HG03460 (cell line): Measurements from ENCODE around the gene LASP1.
"Not testable (repeated sequence)": the region's sequence is repeated elsewhere in the genome, so short reads cannot be mapped to it uniquely, and the experiment has no call there.

Source experiments
- ATAC-seq: cut with Tn5 transposase; IDR thresholded peaks from one replicate; pipeline ENCODE4 v1.9.1; 2021; ENCODE audit not compliant: unreplicated experiment

The LASP1 gene

DNA sequence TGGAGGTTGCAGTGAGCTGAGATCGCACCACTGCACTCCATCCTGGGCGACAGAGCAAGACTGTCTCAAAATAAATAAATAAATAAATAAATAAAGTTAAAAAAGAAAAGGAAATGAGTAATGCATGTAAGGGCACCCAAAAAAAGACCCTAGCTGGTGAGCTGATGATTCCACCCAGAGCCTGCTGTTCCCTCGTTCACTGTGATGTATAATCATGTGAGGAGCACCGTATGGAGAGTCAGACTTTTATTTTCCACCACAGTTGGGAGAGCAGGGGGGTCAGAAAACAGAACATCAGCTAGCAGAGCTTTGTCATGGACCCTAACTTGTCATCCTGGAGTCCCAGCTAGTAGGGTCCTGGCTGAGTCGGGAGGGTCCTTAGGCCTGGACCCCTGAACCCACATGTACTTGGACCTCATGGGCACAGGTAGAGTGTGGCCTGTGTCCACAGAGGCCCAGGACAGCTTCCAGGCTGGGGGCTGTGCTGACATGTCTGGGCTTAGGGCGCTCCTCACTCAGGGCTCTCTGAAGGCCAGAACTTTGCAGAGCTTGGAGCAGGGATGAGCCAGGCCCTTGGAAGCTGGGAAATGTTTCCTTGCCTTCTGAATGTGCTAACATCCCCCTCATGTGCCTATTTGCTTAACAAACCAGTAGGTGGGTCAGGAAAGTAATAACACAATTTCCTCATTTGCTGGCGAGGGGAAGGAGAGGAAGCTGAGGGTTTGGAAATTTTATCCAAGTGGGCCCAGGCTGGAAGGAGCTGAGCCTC, 36.8 kb downstream of the LASP1 start:
- no peak for ATAC-seq

DNA sequence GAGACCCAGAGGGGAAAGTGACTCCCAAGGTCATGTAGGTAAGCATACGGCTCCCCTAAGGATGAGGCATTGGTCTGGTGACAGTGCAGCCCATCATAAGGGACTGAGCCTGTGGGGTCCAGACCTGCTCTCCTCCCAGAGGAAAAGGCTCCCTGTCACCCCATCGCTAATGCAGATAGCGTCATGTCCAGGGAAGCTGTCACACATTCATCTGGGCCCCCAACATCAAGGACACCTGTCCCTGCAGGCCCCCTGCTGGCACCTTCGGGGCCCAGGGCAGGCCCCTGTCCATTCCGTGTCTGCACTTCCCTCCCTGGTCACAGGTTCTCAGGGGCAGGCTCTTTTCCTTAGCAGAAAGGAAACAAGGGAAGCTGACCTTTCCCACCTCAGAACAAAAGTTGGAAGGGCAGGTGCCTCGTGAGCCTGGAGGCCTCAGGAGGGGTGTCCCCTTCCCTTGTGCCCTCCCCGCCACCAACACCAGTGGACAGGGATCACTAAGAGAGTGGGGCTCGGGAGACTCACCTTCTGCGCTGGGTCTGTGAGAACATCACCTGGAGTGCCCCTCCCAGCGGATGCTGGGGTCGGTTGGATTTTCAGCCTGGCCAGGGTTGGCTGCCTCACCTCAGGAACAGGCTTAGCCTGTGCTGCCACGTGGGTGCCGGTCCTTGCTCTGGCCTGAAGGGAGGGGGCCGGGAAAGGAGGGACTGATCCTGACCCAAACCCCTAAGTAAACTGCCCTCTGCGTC, 38.2 kb downstream of the LASP1 start:
- ATAC-seq, result no peak

DNA sequence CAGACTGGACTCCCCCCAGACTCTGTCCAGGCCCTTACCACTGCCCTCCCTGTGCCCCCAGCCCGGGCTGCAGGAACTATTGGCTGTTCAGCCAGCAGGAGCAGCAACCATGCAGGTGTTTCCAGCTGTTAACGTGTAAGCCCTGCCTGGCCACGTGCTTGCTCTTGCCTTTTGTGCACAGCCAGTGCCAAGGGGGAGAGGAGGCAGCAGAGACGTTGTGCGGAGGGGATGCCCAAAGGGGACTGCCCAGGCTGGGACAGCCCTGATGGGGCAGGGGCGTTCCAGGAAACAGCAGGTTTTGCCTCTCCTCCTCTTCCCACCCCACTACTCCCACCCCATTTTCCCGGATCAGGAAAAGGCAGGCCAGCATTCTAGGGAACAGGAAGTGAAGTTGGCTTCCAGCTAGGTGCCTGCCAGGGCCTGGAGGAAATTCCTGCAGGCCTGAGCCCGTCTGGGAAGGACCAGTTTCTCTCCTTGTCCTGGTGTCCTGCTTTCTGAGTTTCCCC, 38.9 kb downstream of the LASP1 start:
- ATAC-seq, result no peak

DNA sequence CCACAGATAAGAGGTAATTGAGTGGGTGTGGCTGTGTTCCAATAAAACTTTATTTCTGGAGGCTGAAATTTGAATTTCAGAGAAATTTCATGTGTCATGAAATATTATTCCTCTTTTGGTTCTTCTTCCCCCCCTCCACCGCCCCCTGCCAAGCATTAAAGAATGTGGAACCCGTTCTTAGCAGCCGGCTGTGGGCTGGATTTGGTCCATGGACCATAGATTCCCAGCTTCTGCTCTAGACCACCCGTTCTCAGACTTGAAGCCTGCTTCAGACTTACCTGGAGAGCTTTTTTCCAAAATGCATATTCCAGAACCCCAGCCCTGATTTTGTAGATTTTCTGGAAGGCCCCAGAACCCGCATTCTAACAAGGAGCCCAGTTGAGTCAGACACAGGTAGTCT, 40.5 kb downstream of the LASP1 start:
- ATAC-seq, result no peak

DNA sequence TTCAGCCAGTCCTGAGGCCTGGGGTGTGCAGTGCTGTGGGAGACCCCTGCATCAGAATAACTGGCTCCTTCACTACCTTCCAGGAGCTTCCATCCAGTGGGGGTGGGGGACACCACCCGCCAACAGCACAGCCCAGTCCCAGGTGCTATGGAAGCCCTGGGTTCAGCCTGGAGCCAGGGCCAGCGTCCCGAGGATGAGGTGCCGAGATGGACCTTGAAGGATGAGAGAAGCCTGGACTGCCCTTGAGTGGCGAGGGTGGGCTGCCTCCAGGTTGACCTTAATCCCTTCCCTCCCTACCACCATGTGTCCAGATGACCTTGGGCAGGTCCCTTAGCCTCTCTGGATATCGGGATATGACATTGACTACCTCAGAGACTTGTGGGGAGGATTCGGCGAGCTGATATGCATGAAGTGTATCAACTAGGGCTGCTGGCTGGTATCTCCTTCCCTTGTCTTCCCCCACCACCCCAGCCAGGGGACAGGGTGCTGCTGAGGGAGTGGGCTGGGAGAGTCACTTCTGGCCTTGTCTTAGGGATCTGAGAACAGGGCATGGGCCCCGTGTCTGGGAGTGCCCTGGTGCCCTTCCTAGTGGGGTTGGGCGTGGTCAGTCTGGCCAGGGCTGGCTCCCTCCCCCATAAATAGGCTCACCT, 41.3 kb downstream of the LASP1 start:
- no peak for ATAC-seq

DNA sequence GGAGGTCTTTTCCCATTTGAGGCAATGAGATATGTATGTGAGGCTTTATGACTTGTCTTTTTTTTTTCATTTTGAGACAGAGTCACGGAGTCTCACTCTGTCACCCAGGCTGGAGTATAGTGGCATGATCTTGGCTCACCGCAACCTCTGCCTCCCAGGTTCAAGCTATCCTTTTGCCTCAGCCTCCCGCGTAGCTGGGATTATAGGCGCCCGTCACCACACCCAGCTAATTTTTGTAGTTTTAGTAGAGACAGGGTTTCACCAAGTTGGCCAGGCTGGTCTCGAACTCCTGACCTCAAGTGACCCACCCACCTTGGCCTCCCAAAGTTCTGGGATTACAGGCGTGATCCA, 41.8 kb downstream of the LASP1 start:
- ATAC-seq, result not testable (repeated sequence)

DNA sequence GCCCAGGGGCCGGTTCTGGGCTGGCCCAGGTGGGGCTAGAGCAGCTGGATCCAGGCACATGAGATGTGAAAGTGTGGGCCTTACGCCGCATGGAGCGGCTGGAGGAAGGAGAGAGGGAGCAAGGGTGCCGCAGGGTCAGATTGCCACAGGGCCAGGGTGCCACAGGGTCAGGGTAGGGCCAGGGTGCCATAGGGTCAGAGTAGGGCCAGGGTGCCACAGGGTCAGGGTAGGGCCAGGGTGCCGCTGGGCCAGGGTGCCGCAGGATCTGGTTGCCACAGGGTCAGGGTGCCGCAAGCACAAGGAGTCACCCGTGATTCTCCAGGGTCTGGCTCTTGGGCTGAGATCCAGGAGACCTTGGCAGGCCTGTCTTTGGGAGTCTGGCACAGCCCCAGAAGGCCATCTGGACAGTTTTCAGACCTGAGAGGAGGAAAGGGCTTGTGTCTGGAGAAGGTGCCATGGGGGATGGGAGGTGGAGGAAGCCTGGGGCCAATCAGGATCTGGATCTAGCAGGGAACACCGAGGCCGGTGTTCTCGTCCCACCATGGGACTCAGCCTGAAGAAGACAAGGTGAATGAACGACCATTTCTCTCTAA, 42.5 kb downstream of the LASP1 start:
- ATAC-seq, result no peak

DNA sequence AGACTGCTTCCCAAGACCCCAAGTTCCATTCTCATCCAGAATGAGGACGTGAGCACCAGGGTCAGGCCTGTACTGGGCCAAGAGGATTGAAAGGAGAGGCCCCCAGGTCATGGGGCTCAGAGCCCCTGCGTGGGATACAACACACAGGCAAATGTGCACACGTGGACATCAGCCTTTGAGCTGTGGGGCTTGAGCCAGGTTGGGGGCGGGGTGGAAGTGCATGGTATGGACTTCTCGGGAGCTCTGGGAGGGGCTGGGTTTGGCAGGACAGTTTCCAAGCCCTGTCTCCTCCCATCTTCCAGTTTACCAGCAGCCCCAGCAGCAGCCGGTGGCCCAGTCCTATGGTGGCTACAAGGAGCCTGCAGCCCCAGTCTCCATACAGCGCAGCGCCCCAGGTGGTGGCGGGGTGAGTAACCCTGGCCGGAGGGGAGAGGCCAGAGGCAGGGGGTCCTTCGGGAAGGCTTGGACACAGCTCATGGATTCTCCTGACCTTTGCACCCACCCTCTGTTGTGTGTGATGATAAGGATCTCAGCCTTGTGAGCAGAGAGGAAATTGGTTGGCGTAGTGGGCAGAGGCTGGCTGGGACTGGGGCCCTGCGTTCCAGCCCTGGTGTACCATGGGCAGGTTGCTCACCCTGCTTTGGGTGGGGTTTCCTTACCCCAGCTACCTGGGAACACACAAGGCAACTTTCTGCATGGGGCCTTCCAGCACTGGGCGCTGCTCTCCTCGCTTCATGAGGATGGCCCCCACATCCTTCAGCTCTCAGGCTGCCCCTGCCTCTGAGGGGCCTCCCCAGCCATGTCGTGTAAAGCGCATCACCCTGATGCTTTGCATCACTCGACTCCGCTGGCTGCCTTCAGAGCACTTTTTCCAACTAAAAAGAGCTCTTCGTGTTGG, 45.1 kb downstream of the LASP1 start:
- no peak for ATAC-seq

DNA sequence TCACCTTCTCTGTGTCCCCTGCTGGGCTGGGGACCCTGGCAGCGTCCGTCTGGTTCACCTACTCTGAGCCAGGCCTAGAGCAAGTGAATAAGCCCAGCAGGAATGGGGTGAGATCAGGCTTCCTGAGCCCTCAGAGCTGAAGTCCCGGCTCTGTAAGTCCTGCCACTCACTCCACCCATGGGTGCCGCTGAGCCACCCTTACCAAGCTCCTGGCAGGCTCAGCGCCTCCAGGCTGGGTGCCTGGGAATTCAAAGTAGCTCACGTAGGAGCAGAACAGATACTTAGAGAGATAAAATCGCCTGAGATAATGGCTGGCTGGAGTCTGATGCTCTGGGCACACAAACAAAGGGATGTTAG, 45.8 kb downstream of the LASP1 start:
- ATAC-seq, result no peak

DNA sequence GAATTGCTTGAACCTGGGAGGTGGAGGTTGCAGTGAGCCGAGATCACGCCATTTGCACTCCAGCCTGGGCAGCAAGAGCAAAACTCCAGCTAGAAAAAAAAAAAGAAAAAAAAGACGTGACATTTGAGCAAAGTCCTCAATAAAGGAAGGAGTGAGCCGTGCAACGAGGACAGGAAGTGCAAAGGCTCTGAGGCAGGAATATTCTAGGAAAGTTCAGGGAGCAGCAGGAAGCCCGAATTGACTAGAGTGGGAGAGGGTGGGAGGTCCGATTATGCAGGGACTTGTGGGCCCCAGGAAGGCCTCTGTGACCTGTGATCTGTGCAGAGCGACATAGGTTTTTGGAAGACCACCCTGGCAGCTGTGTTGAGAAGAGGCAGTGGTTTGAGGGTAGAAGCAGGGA, 46.9 kb downstream of the LASP1 start:
- no peak for ATAC-seq

DNA sequence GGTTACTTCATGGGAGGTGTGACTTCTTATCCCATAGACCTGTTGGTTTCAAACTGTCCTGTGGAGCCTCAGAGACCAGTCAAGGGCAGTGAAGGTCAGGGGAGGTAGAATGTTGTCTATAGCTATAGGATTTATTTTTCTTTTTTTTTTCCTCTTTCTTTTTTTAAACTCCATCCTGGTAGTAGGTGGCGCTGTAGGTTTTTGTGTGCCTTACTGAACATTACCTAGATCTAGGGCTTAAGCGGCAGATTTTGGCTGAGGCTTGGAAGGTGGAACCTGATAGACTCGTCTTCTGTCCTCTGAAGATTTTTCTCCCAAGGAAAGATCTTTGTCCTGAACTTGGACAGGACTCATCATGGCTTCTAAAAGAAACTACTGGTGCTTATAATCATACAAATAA, 47.4 kb downstream of the LASP1 start:
- ATAC-seq, result no peak

DNA sequence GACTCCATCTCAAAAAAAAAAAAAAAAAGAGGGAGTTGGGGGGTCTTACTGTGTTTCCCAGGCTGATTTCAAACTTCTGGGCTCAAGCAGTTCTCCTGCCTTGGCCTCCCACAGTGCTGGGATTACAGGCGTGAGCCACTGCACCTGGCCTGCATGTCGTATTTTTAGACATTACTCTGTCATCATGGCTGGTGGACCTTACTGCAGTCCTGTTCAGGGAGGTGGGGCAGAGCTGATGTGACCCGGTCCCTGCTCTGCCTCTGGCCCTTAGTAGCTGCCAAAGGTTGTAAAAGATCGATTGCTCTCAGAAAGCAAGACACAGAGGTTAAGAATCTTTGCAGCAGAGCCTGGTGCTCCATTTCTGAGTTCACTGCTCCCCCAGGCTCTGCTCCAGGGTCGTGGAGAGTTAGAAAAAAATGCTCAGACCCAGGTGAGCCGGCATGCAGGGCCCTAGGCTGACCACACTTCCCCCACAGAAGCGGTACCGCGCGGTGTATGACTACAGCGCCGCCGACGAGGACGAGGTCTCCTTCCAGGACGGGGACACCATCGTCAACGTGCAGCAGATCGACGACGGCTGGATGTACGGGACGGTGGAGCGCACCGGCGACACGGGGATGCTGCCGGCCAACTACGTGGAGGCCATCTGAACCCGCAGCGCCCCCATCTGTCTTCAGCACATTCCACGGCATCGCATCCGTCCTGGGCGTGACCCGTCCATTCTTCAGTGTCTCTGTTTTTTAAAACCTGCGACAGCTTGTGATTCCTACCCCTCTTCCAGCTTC, 48.5 kb downstream of the LASP1 start:
- no peak for ATAC-seq

DNA sequence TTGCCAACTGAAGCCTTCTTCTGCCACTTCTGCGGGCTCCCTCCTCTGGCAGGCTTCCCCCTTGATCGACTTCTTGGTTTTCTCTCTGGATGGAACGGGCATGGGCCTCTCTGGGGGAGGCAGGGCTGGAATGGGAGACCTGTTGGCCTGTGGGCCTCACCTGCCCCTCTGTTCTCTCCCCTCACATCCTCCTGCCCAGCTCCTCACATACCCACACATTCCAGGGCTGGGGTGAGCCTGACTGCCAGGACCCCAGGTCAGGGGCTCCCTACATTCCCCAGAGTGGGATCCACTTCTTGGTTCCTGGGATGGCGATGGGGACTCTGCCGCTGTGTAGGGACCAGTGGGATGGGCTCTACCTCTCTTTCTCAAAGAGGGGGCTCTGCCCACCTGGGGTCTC, 49.1 kb downstream of the LASP1 start:
- no peak for ATAC-seq

DNA sequence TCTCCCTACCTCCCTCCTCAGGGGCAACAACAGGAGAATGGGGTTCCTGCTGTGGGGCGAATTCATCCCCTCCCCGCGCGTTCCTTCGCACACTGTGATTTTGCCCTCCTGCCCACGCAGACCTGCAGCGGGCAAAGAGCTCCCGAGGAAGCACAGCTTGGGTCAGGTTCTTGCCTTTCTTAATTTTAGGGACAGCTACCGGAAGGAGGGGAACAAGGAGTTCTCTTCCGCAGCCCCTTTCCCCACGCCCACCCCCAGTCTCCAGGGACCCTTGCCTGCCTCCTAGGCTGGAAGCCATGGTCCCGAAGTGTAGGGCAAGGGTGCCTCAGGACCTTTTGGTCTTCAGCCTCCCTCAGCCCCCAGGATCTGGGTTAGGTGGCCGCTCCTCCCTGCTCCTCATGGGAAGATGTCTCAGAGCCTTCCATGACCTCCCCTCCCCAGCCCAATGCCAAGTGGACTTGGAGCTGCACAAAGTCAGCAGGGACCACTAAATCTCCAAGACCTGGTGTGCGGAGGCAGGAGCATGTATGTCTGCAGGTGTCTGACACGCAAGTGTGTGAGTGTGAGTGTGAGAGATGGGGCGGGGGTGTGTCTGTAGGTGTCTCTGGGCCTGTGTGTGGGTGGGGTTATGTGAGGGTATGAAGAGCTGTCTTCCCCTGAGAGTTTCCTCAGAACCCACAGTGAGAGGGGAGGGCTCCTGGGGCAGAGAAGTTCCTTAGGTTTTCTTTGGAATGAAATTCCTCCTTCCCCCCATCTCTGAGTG, 49.6 kb downstream of the LASP1 start:
- no peak for ATAC-seq

DNA sequence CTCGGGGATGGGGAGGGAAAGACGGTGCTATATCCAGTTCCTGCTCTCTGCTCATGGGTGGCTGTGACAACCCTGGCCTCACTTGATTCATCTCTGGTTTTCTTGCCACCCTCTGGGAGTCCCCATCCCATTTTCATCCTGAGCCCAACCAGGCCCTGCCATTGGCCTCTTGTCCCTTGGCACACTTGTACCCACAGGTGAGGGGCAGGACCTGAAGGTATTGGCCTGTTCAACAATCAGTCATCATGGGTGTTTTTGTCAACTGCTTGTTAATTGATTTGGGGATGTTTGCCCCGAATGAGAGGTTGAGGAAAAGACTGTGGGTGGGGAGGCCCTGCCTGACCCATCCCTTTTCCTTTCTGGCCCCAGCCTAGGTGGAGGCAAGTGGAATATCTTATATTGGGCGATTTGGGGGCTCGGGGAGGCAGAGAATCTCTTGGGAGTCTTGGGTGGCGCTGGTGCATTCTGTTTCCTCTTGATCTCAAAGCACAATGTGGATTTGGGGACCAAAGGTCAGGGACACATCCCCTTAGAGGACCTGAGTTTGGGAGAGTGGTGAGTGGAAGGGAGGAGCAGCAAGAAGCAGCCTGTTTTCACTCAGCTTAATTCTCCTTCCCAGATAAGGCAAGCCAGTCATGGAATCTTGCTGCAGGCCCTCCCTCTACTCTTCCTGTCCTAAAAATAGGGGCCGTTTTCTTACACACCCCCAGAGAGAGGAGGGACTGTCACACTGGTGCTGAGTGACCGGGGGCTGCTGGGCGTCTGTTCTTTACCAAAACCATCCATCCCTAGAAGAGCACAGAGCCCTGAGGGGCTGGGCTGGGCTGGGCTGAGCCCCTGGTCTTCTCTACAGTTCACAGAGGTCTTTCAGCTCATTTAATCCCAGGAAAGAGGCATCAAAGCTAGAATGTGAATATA, 50.8 kb downstream of the LASP1 start:
- ATAC-seq, result no peak

DNA sequence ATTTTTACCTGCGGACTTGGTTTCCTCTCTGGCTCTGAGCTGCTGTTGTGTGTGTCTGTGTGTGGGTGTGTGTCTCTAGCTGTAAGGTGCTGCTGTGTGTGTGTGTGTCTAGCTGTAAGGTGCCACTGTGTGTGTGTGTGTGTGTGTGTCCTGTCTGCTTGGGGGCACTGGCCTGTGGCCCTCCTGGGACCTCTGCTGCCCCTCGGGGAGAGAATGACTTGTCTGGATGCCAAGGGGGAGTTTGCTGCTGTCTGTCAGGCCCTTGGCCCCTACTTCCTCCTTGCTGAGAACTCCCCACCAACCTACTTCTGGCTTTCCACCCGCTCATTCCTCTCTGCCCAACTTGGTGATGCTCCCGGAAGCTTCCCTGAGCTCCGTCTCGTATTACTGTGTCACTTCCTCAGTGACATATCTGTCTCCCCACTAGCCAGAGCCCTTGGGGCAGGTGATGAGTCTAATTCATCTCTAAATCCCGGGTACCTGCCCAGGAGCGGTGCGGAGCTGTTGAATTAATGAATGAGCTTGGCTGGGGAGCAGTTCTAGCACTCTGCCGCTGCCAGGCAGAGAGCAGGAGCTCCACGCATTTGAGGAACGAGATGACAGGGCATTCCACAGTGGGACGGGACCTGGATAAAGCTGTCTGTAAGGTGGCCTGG, 52.0 kb downstream of the LASP1 start:
- no peak for ATAC-seq

DNA sequence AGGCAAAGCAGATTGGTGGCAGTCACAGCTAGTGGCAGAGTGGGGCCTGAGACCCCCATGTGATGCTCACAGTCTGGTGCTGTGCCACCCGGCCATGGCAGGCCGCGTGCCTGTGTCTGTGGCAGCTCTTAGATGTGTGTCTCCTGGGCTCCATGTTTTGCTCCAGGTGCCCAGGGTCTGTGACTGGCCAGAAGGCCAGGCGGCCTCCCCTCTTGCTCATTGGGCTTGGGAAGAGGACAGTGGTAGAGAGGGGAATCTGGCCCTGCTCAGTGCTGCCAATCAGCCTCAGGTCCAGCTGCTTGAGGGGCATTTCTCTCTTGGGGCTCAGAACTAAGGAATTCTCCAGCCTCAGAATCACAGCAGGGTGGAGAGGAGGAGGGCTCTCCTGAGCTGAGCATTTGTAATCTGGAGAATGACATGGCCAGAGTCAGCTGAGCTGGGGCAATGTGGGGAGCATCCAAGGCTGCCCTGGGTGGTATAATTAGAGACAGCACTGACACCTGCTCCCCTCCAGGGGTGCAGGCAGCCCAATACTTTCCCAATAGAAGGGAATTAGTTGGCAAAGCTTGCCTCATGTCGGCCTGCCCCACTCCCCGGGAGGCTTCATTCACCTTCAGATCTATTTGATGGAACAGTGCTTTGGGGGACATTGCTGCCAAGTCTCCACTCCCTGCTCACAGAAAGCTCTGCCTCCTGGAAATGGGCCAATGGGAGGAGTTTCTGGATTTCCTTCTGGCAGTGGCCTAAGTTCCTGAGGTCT, 52.9 kb downstream of the LASP1 start:
- no peak for ATAC-seq
